Tibial nerve (tissue), 3 donors: ENCODE results near the gene UTP11.

Experiments used
- POLR2A ChIP-seq, 2 donors: fragments of 450-650 bp; IDR thresholded peaks; one replicate each; pipeline ENCODE4 v1.6.1; 2017; ENCODE audit warnings: antibody characterized with exemption in 2 of 2, mild to moderate bottlenecking in 2 of 2, moderate library complexity in 2 of 2
- TF ChIP-seq, protein P1 (sequence below), 5 experiments: fragments of 200-600 bp in 3 of 5; fragments of 450-650 bp in 2 of 5; sonication (generic) in 3 of 5; IDR thresholded peaks; one replicate each; pipeline ENCODE4 v1.5.1; 2016 to 2019; ENCODE audit warnings: antibody characterized with exemption in 5 of 5, mild to moderate bottlenecking in 3 of 5, moderate library complexity in 2 of 5

DNA sequence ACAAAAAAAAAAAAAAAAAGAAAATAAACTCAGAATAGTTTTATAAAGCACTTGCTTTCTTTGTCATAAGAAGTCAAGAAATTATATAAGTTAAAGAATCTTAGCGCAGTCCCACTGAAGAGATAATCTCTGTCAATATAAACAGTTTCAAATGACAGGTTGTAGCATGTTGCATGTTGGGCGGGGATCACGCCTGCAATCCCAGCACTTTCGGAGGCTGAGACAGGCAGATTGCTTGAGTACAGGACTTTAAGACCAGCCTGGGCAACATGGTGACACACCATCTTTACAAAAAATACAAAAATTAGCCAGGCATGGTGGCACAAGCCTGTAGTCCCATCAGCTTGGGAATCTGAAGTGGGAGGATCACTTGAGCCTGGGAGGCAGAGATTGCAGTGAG is 47.2 kb upstream of the UTP11 start:
- TF ChIP-seq, protein P1, sequence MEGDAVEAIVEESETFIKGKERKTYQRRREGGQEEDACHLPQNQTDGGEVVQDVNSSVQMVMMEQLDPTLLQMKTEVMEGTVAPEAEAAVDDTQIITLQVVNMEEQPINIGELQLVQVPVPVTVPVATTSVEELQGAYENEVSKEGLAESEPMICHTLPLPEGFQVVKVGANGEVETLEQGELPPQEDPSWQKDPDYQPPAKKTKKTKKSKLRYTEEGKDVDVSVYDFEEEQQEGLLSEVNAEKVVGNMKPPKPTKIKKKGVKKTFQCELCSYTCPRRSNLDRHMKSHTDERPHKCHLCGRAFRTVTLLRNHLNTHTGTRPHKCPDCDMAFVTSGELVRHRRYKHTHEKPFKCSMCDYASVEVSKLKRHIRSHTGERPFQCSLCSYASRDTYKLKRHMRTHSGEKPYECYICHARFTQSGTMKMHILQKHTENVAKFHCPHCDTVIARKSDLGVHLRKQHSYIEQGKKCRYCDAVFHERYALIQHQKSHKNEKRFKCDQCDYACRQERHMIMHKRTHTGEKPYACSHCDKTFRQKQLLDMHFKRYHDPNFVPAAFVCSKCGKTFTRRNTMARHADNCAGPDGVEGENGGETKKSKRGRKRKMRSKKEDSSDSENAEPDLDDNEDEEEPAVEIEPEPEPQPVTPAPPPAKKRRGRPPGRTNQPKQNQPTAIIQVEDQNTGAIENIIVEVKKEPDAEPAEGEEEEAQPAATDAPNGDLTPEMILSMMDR (IDR thresholded peaks at IDR 0.05) = no peak
- no peak for TF ChIP-seq POLR2A (IDR thresholded peaks at IDR 0.05)
